GM08714 (cell line): Measurements from ENCODE around the gene NEURL3.
"Not testable (repeated sequence)": the region's sequence is repeated elsewhere in the genome, so short reads cannot be mapped to it uniquely, and the experiment has no call there.

Experiments
- H3K4me3 ChIP-seq: fragments of 200-500 bp; sonication (Bioruptor generic); 2 replicates; pipeline ENCODE4 v1.5.1; 2014; ENCODE audit warnings: mild to moderate bottlenecking, low read length, inconsistent platforms
- ZNF274 ChIP-seq: IDR thresholded peaks from 2 replicates; pipeline ENCODE4 v1.6.1; 2012; ENCODE audit warnings: mild to moderate bottlenecking, low read depth, low read length

Gene NEURL3

GRCh38 chr2:96471772-96472171 lies 33.4 kb downstream of the NEURL3 start:
- TF ChIP-seq ZNF274, result no peak
- H3K4me3 ChIP-seq, result no peak overlapping the region

DNA sequence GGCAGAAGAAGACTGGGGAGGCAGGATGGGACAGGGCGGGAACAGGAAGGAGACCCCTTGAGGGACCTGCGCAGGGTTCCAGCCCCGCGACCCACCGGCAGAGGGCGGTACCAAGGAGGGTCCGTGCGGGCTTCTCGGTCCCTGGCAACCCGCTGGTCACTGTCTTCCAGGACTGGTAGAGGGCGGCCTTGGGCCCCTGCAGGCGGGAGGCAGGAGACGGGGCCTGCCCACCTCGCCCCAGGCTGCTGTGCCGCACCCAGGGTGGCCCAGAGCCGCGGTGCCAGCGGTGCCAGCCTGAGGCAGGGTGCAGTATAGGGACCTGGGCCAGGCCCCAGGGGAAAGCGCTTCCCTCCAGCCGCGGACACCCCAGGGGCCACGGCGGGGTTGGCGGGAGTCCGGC lies 34.5 kb downstream of the NEURL3 start:
- no peak overlapping the region for H3K4me3 ChIP-seq
- no peak for TF ChIP-seq ZNF274

GRCh38 chr2:96470109-96470508 lies 35.0 kb downstream of the NEURL3 start:
- TF ChIP-seq ZNF274, result no peak
- H3K4me3 ChIP-seq, result no peak overlapping the region

DNA sequence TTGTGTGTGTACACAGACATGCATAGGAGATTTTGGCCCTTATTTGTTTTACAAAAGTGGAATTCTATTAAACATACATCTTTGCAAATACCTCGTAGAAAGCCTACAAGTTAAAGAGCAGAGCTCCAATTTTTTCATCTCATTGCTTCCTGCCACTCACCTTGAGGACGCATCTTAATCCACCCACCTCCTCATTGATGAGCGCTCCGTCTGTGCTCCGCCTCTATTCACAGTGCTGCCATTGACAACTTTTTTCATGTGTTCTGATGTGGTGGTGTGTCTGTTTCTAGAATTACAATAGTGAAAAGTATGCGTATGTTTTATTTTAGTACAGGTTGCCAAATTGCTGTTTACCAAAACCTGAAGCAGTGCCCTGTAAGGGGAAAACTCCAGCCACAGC lies 36.3 kb downstream of the NEURL3 start:
- no peak for TF ChIP-seq ZNF274

DNA sequence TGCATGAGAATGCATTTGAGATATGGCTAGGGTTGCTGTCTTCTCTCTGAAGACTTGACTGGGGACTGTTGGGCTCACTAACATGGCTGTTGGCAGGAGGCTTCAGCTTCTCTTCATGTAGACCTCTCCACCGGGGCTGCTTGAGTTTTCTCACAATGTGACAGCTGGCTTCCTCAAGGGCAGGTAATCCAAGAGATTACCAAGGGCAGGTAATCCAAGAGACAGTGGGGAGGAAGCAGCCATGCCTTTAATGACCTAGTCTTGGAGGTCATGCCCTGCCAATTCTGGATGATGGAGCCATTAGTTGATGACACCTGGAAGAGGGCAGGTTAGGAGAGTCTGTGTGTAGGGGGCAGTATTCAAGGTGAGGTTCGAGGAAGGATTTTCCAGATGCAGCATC lies 40.5 kb downstream of the NEURL3 start:
- no peak for TF ChIP-seq ZNF274
- H3K4me3 ChIP-seq, result no peak overlapping the region

More for the DNA sequence above, 36.3 kb downstream of the NEURL3 start:
- H3K4me3 ChIP-seq, result no peak overlapping the region

DNA sequence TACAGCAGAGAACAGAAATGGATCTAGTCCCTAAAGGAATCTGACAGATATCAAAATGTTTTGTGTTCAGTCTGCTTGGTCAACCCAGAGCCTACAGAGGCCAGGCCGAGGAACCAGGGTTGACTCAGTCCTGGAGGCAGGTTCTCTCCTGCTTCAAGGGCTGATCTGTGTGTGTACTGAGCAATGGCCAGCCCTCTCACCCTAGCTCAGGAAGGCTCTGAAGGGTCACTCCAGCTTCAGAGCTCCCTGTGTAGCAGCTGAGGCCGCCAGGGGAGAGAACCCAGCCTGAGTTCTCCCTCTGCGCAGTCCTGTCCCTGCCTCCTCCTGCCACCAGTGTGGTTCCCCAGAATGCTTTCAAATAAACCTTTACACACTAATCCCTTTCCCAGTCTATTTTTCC lies 41.1 kb downstream of the NEURL3 start:
- H3K4me3 ChIP-seq, result no peak overlapping the region
- TF ChIP-seq ZNF274, result no peak

GRCh38 chr2:96463119-96463518 lies 42.0 kb downstream of the NEURL3 start:
- TF ChIP-seq ZNF274, result no peak

DNA sequence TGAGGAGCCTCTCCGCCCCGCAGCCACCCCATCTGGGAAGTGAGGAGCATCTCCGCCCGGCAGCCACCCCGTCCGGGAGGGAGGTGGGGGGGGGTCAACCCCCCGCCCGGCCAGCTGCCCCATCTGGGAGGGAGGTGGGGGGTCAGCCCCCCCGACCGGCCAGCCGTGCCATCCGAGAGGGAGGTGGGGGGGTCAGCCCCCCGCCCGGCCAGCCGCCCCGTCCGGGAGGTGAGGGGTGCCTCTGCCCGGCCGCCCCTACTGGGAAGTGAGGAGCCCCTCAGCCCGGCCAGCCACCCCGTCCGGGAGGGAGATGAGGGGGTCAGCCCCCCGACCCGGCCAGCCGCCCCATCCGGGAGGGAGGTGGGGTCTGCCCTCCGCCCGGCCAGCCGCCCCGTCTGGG lies 43.5 kb downstream of the NEURL3 start:
- not testable (repeated sequence) for H3K4me3 ChIP-seq

More at GRCh38 chr2:96463119-96463518, 42.0 kb downstream of the NEURL3 start:
- H3K4me3 ChIP-seq, result no peak overlapping the region

- TF ChIP-seq ZNF274, result no peak
- H3K4me3 ChIP-seq, result no peak overlapping the region
Observed at GRCh38 chr2:96452053-96452452, 53.1 kb downstream of the NEURL3 start.

DNA sequence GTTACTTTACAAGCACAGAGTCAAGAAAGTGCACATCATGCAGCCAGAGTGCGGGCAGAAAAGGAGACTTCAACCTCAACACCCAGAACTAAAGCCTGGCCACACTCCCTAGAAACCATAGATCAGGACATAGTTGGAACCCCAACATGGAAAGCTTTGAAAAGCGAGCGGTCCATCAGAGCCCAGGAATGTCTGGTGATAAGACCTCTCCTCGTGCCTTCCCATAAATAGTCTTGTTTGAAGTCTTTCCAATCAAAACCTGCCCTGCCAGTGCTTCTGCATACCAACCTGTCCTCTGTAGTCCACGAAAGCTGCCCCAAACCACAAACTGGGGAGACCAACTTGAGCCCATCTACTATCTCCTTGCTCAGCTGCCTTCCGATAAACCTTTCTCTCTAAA lies 55.5 kb downstream of the NEURL3 start:
- no peak for TF ChIP-seq ZNF274

DNA sequence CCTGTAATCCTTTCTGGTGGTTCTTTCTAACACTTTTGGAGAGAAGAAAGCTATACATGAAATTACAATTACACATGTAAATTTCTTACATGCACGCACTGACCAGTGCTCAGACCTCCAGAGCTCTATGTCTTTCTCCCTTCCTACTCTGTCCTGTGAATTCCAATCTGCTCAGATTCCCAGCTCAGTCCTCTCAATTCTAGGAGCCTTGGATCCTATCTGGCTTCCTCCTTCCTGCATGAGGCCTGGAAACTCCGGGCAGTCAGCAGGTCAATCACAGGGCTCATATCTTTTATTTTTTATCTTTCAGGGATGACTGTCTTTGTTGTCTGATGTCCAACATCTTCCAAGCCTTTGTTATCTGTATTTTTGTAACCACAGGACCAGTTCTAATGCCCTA lies 56.0 kb downstream of the NEURL3 start:
- H3K4me3 ChIP-seq, result no peak overlapping the region
- no peak for TF ChIP-seq ZNF274

More for the DNA sequence above, 55.5 kb downstream of the NEURL3 start:
- H3K4me3 ChIP-seq, result no peak overlapping the region

GRCh38 chr2:96447726-96448125 lies 57.4 kb downstream of the NEURL3 start:
- no peak for TF ChIP-seq ZNF274
- H3K4me3 ChIP-seq, result no peak overlapping the region
